HG03457 (cell line): ENCODE measurements around the gene MAN2A2.
"Not testable (repeated sequence)": the region's sequence is repeated elsewhere in the genome, so short reads cannot be mapped to it uniquely, and the experiment has no call there.

Experiments used
- ATAC-seq: cut with Tn5 transposase; IDR thresholded peaks from one replicate; pipeline ENCODE4 v1.9.1; 2021; ENCODE audit warnings: moderate number of reproducible peaks; ENCODE audit not compliant: unreplicated experiment

Gene MAN2A2

DNA sequence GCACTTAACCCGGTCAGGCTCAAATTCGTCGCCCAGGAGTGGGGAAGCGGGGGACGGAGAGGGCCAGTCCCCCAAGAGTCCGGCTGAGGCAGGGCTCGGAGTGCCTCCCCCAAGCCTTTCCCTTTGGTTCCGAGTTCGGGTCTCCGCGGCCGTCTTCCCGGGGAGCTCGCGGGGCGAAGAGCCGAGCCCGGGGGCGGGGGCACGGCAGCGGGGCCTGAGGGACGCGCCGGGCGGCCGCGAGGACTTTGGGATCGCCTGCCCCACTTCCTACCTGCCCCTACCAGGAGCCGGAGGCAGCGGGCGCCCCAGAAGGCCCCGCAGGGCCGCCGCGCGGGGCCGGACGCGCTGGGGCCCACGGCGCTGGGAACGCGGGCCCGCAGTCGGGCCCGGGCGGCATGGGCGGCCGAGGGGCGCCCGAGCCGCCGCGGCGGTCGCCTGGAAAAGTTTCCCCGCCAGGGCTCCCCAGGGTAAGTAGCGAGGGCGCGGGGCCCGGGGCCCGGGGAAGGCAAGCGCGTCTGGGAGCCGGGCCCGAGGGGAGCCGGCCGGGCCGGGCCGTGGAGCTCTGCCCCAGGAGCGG lies 31.9 kb upstream of the MAN2A2 start:
- no peak for ATAC-seq

- no peak for ATAC-seq
Measured at GRCh38 chr15:90871716-90872485, 31.2 kb upstream of the MAN2A2 start.

- no peak for ATAC-seq
Measured at GRCh38 chr15:90872486-90873184, 30.5 kb upstream of the MAN2A2 start.

DNA sequence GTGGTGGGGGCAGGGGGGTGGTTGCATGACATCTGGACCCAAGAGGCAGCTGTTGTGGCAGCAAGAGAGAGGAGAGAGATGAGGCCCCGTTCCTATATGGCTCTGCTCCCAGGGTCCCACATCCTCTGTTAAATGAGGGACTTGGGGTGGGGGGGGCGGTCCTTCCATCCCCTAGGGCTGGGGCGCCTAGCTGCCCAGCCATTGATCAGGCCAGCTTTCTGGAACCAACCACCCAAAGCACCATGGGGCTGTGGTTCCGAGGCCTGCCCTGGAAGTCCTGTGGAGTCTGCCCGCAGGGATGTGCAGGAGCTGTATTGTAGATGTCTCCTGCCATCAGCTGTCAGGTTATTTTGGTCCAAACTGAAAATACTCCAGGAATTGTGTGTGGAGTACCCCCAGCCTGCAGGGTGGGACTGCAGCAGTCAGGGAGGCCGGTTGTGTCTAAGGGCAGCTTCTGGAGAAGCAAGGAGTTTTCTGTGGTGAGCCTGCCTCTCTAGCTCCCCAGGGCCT lies 29.6 kb upstream of the MAN2A2 start:
- no peak for ATAC-seq

- no peak for ATAC-seq
Measured at GRCh38 chr15:90873998-90874605, 29.0 kb upstream of the MAN2A2 start.

DNA sequence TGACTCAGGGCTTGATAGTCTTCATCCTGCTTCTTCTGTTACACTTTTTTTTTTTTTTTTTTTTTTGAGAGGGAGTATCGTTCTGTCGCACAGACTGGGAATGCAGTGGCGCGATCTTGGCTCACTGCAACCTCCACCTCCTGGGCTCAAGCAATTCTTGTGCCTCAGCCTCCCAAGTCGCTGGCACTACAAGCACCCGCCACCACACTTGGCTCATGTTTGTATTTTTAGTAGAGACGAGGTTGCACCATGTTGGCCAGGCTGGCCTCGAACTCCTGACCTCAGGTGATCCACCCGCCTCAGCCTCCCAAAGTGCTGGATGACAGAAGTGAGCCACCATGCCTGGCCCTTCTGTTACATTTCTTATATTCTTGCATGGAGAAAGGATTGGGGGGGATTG lies 28.1 kb upstream of the MAN2A2 start:
- not testable (repeated sequence) for ATAC-seq

GRCh38 chr15:90875549-90875981 lies 27.5 kb upstream of the MAN2A2 start:
- ATAC-seq, result no peak

GRCh38 chr15:90876046-90876445 lies 27.1 kb upstream of the MAN2A2 start:
- no peak for ATAC-seq

- ATAC-seq, result no peak
Measured at GRCh38 chr15:90876512-90877170, 26.5 kb upstream of the MAN2A2 start.

DNA sequence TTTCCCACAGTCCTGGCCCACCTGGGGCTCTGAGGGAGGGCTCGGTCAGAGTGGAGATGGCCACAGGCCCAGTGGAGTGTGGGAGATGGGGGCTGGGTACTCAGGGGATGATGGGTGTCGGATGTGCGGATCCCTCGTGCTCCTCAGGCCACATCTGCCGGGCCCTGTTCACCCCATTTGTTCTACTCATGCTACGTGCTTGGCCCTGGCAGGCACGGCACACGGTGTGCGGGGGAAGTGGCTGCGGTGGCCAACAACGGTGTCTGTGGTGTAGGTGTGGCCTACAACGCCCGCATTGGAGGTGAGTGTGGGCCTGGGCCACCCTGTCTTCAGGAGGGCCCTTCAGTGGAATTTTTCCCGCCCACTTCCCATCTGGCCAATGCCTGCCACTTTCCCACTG lies 25.8 kb upstream of the MAN2A2 start:
- ATAC-seq, result no peak

DNA sequence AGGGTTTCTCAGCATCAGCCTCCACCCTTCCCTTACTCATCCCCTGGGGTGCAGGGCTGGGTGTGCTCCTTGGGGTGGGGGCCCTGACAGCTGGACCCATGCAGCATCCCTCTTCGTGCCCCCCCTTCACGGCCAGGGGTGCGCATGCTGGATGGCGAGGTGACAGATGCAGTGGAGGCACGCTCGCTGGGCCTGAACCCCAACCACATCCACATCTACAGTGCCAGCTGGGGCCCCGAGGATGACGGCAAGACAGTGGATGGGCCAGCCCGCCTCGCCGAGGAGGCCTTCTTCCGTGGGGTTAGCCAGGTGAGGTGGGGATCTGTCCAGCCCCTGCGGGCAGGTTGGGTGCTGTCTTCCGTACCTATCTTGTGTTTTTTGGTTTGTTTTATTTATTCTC lies 25.1 kb upstream of the MAN2A2 start:
- ATAC-seq, result no peak

- no peak for ATAC-seq
Measured at GRCh38 chr15:90878660-90879059, 24.4 kb upstream of the MAN2A2 start.

GRCh38 chr15:90879730-90880366 lies 23.3 kb upstream of the MAN2A2 start:
- no peak for ATAC-seq

- no peak for ATAC-seq
Measured at GRCh38 chr15:90880381-90881145, 22.5 kb upstream of the MAN2A2 start.

- ATAC-seq, result no peak
Measured at GRCh38 chr15:90881181-90881977, 21.7 kb upstream of the MAN2A2 start.

DNA sequence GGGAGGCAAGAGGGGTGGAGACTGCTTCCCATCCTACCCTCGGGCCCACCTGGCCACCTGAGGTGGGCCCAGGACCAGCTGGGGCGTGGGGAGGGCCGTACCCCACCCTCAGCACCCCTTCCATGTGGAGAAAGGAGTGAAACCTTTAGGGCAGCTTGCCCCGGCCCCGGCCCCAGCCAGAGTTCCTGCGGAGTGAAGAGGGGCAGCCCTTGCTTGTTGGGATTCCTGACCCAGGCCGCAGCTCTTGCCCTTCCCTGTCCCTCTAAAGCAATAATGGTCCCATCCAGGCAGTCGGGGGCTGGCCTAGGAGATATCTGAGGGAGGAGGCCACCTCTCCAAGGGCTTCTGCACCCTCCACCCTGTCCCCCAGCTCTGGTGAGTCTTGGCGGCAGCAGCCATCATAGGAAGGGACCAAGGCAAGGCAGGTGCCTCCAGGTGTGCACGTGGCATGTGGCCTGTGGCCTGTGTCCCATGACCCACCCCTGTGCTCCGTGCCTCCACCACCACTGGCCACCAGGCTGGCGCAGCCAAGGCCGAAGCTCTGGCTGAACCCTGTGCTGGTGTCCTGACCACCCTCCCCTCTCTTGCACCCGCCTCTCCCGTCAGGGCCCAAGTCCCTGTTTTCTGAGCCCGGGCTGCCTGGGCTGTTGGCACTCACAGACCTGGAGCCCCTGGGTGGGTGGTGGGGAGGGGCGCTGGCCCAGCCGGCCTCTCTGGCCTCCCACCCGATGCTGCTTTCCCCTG lies 21.0 kb upstream of the MAN2A2 start:
- ATAC-seq, result no peak

- ATAC-seq, result no peak
Measured at GRCh38 chr15:90882781-90883525, 20.1 kb upstream of the MAN2A2 start.
